Gastroesophageal sphincter (tissue), 3 donors: ENCODE results near the gene BACH2.

Source experiments
- POLR2AphosphoS5 ChIP-seq: sonication (generic); formaldehyde crosslinking; IDR thresholded peaks from one replicate; pipeline ENCODE4 v1.6.1; 2017; ENCODE audit warnings: antibody characterized with exemption
- TF ChIP-seq, protein P1 (sequence below), 4 experiments: fragments of 200-600 bp in 2 of 4; fragments of 450-650 bp in 2 of 4; sonication (generic) in 1 of 4; IDR thresholded peaks; one replicate each; pipeline ENCODE4 v1.5.1; 2017 to 2019; ENCODE audit warnings: antibody characterized with exemption in 4 of 4, mild to moderate bottlenecking in 2 of 4, moderate library complexity in 2 of 4

DNA sequence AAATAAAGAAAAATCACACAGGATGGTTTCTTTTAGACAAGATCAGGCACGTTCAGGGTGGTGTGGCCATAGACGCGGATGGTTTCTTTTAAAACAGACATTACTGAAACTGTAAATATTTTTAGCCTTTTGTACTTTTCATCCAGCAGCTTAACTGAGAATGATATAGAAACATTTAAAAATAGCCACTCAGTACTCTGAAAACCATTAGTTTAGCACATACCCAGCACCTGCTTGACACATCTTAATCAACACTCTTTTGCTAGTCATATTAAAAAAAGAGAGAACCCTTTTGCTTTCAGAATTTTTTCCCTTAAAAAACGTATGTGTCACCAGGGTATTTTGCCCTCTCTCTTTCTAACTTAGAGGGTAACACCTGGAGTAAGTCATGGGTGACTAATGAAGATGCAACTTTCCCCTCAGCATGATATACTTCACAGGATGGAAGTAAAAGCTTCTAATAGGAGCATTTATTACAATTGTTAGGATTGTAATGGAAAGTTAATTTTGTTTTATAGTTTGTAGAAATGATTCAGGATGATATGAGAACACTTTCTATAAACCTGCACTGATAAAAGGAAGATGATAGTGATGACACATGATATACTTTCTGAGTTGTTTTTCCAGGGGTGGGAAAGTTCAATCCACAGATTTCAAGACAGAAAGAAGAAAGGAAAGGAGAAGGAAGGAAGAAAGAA, 45.2 kb downstream of the BACH2 start:
- TF ChIP-seq, protein P1, sequence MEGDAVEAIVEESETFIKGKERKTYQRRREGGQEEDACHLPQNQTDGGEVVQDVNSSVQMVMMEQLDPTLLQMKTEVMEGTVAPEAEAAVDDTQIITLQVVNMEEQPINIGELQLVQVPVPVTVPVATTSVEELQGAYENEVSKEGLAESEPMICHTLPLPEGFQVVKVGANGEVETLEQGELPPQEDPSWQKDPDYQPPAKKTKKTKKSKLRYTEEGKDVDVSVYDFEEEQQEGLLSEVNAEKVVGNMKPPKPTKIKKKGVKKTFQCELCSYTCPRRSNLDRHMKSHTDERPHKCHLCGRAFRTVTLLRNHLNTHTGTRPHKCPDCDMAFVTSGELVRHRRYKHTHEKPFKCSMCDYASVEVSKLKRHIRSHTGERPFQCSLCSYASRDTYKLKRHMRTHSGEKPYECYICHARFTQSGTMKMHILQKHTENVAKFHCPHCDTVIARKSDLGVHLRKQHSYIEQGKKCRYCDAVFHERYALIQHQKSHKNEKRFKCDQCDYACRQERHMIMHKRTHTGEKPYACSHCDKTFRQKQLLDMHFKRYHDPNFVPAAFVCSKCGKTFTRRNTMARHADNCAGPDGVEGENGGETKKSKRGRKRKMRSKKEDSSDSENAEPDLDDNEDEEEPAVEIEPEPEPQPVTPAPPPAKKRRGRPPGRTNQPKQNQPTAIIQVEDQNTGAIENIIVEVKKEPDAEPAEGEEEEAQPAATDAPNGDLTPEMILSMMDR (IDR thresholded peaks at IDR 0.05) = no peak
- TF ChIP-seq POLR2AphosphoS5 = no peak
